Measurements from ENCODE around the gene MAGI2. TPM values are rescaled to one million over a fixed set of nuclear protein-coding genes. Genes with fewer than 3 reads are reported as not detected.

MAGI2 gene
- total and polyA plus RNA-seq, 8 donors, result 6.1 to 9.2 (median 7.1) TPM

DNA sequence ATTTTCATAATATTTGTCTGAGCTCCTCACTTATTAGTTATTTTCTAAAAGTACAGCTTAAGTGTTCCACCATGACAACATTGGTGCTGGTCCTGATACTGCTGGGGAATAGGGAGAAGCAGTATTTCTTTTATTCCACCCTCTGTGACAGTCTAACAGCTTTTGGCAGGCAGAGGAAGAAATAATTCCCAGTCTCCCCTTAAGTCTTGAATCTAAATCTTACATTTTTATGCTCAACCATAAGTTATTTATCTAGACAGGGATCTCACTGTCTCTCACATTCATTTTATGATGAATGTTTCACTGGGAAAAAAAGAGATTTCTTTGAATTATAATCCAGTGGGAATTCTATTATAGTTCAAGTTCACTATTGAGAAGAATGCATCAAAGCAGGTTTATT lies 71.5 kb downstream of the MAGI2 start:
- TF ChIP-seq, protein P1, sequence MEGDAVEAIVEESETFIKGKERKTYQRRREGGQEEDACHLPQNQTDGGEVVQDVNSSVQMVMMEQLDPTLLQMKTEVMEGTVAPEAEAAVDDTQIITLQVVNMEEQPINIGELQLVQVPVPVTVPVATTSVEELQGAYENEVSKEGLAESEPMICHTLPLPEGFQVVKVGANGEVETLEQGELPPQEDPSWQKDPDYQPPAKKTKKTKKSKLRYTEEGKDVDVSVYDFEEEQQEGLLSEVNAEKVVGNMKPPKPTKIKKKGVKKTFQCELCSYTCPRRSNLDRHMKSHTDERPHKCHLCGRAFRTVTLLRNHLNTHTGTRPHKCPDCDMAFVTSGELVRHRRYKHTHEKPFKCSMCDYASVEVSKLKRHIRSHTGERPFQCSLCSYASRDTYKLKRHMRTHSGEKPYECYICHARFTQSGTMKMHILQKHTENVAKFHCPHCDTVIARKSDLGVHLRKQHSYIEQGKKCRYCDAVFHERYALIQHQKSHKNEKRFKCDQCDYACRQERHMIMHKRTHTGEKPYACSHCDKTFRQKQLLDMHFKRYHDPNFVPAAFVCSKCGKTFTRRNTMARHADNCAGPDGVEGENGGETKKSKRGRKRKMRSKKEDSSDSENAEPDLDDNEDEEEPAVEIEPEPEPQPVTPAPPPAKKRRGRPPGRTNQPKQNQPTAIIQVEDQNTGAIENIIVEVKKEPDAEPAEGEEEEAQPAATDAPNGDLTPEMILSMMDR (IDR thresholded peaks at IDR 0.05), result no peak
- no peaks in the 10 kb centered on the region for H3K9me3 ChIP-seq
- no peak overlapping the region for H3K4me3 ChIP-seq
- intact Hi-C loops (cut with DNase I), result no loop called here
- no peaks in the 10 kb centered on the region for H3K4me1 ChIP-seq
- H3K27ac ChIP-seq, result no peak overlapping the region
- ATAC-seq (no peak), DNase-seq (no peak)
- H3K27me3 ChIP-seq, result no peaks in the 10 kb centered on the region
- no peaks in the 10 kb centered on the region for H3K36me3 ChIP-seq

DNA sequence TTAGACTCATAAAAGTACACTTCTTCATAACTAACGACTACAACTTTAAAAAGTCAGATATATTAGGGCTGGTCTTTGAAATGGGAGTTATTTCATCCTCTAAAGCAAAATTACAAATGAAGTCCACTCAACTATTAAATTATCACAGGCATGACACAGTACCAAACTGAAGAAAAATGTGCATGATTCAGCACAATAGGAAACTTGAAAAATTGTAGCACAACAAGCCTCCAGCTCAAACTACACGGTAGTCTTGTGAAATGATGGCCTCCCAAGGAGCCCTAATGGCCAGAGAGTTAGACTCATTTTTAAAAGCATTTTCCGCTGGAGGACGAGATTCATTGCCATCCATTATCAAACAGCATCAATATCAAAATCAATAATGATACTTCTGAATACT lies 76.4 kb downstream of the MAGI2 start:
- no peaks in the 10 kb centered on the region for H3K4me1 ChIP-seq
- TF ChIP-seq, protein P1 (IDR thresholded peaks at IDR 0.05), result no peak
- no peak overlapping the region for H3K4me3 ChIP-seq
- DNase-seq (no peak), ATAC-seq (peak; percentile 23)
- intact Hi-C loops (cut with DNase I), result no loop called here
- H3K36me3 ChIP-seq, result no peaks in the 10 kb centered on the region
- H3K9me3 ChIP-seq, result no peaks in the 10 kb centered on the region
- no peaks in the 10 kb centered on the region for H3K27me3 ChIP-seq
- H3K27ac ChIP-seq, result no peak overlapping the region

DNA sequence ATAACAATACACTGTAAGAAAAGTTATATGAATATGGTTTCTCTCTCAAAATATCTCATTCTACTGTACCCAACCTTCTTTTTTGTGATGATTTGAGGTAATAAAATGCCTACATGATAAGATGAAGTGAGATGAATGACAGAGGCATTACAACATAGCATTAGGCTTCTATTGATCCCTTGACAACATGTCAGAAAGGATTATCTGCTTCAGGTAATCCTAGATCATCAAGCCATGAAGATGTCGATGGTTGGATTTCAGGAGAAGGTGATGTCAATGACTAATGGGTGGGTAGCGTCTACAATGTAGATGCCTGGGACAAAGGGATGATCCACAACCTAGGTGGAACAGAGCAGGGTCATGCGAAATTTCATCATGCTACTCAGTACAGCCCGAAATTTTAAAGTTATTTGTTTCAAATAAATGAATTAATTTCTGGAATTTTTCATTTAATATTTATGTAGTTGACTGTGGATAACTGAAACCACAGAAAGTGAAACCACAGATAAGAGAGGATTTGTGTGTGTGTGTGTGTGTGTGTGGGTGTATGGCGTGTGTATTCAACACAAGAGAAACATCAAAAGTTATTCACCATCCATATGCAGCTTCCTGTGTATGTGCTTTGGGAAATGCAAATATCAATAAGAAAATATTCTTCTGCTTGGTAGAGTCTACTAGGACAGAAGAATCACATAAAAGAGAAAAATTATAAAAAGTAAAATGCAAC lies 77.0 kb downstream of the MAGI2 start:
- TF ChIP-seq, protein P1 (IDR thresholded peaks at IDR 0.05), result no peak
- Histone ChIP-seq H3K27ac (no peak overlapping the region), H3K36me3 (no peaks in the 10 kb centered on the region), H3K9me3 (no peaks in the 10 kb centered on the region), H3K4me1 (no peaks in the 10 kb centered on the region), H3K27me3 (no peaks in the 10 kb centered on the region), H3K4me3 (no peak overlapping the region)
- intact Hi-C loops (cut with DNase I), result no loop called here
- no peak for ATAC-seq
- DNase-seq, result no peak

DNA sequence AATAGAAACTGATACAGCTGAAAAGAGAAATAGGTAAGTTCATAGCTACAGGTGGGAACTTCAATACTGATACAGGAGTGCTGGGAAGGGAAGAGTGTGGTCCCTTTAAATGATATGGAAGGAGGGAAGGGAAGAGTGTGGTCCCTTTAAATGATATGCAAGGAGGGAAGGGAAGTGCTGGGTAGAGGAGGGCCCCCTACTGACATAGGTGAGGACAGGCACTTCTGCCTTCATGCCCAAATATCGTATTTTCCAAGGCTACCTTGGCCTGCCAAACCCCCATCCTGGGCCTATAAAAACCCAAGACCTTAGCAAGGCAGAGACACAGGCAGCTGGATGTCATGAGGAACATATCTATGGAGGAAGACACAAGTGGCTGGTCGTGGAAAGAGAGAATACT lies 92.3 kb downstream of the MAGI2 start:
- DNase-seq, result no peak
- intact Hi-C loops (cut with DNase I), result no loop called here
- TF ChIP-seq, protein P1 (IDR thresholded peaks at IDR 0.05), result no peak
- H3K27ac ChIP-seq, result no peak overlapping the region
- peaks cover 0 to 6% of the 10 kb centered on the region in 2 donors for H3K9me3 ChIP-seq
- no peak overlapping the region for H3K4me3 ChIP-seq
- no peaks in the 10 kb centered on the region for H3K36me3 ChIP-seq
- H3K4me1 ChIP-seq, result no peaks in the 10 kb centered on the region
- no peak for ATAC-seq
- no peaks in the 10 kb centered on the region for H3K27me3 ChIP-seq

DNA sequence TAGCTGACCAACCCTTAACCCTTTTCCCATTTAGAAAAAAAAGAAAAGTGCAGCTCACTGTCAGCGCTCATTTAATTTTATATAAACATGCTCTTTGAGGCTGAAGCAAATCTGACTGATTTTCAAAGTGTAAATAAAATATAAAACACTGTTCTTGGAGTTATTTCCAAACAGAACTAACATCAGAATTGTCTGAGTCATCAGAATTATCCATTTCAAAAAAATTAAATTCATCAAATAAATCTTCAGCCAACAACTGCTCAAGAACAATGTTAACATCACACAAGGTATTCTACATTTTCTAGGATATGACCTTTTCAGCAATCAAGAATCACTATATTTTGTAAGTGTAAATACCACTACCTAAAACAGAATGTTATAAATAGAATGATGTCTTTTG lies 93.6 kb downstream of the MAGI2 start:
- TF ChIP-seq, protein P1 (IDR thresholded peaks at IDR 0.05), result no peak
- Histone ChIP-seq H3K9me3 (peaks cover 0 to 6% of the 10 kb centered on the region in 2 donors), H3K27ac (no peak overlapping the region), H3K36me3 (no peaks in the 10 kb centered on the region), H3K27me3 (no peaks in the 10 kb centered on the region), H3K4me1 (no peaks in the 10 kb centered on the region), H3K4me3 (no peak overlapping the region)
- ATAC-seq (no peak), DNase-seq (no peak)
- intact Hi-C loops (cut with DNase I), result no loop called here

Measured in left lung (tissue), 10 donors.